Embryonic facial prominence (tissue), 1 donor: ENCODE data around the gene CYP17A1.

Experiments
- DNase-seq: peaks from one replicate; pipeline ENCODE4 v3.0.0-alpha.2; 2016; ENCODE audit errors: extremely low spot score

CYP17A1 gene

DNA sequence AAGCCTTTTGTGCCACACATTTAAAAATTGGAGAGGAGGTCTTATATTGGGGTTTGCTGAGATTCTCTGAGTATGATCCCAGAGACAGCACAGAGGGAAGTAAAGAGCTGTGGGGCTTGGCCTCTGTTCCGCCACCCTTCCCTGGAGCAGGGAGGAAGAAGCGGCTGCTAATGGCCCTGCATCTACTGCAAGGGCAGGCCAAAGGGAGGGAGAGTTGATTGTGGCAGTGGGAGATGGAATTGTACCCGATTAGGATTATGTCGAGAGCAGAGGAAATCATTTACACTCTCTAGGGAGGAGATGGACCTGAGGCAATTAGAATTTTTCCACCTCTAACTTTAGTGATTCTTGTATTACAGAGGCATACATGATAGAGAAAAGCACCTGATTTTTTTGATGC is 28.8 kb downstream of the CYP17A1 start:
- no peak for DNase-seq

DNA sequence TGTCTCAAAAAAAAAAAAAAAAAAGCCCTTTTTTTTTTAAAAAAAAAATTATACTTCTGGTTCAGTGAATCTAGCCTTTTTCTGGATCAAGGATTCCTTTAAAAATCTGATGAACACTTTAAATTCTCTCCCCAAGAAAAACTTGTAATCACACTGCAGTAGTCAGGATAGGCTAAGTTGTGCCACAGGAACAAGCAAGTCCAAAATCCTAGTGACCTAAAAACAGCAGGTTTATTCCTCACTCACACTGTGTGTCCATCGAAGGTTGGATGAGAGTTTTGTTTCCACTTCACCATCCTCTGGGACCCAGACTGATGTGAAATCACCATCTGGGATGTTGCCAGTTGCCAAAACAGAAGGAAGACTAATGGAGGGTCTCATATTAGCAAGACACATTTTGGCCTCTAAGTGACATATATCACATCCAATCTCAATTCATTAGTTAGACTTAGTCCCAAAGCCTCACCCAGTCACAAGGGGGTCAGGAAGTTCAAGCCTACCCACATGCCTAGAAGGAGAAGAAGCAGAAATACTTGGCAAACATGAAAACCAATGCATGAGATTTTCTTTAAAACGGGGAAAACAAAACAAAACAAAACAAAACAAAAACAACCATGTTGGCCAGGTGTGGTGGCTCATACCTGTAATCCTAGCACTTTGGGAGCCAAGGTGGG is 32.7 kb downstream of the CYP17A1 start:
- no peak for DNase-seq

DNA sequence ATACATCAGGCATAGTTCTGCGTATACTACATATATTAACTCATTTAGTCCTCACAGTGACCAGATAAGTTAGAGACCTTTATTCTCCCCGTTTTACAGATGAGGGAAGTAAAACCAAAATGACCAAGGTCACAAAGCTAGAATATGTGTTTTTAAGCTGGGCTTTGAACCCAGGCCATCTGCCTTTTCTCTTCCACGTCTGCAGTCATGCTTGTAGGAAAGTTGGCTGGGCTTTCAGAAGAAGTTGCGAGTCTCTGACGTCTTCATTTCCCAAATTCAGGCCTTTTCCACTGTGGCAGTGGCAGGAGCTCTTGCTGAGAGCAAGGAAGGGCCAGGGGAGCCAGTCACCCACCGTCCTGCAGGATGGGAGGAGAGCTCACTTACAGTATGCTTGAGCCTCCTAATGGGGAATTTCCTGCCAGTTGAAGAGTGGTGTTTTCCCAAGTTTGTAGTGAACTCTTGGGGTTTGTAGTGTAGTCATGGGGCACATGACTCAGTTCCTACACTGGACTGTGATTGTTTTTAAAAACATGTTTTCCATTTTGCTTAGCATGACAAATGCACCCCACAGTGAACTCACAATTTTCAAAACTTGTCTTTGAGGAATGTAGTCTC is 34.2 kb downstream of the CYP17A1 start:
- no peak for DNase-seq

DNA sequence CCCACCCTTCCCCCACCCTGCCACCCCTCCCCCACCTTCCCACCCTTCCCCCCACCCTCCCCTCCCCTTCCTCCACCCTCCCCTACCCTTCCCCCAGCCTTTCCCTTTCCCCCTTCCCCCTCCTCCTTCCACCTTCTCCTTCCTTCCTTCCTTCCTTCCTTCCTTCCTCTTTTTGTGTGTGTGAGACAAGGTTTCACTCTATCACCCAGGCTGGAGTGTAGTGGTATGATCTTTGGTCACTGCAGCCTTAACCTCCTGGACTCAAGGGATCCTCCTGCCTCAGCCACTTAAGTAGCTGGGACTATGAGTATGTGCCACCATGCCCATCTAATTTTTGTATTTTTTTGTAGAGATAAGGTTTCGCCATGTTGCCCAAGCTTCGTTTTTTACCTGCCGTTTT is 35.2 kb downstream of the CYP17A1 start:
- DNase-seq = no peak

DNA sequence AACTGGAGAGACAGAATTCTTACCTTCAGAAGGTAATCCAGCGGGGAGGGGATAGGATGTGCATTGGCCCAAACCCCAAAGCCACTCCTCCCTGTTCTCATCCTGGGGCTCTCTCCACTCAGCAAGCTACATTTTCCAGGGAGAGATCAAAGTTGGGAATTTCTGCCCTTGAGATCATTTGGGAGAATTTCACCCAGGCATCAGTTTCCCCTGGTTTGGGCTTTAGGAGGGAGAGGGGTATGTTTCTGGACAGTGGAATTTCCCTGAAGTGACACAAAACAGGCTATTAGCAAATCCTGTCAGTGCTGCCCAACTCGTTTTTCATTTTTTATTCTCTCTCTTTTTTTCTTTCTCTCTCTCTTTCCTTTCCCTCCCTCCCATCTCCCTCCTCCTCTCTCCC is 35.7 kb downstream of the CYP17A1 start:
- no peak for DNase-seq

DNA sequence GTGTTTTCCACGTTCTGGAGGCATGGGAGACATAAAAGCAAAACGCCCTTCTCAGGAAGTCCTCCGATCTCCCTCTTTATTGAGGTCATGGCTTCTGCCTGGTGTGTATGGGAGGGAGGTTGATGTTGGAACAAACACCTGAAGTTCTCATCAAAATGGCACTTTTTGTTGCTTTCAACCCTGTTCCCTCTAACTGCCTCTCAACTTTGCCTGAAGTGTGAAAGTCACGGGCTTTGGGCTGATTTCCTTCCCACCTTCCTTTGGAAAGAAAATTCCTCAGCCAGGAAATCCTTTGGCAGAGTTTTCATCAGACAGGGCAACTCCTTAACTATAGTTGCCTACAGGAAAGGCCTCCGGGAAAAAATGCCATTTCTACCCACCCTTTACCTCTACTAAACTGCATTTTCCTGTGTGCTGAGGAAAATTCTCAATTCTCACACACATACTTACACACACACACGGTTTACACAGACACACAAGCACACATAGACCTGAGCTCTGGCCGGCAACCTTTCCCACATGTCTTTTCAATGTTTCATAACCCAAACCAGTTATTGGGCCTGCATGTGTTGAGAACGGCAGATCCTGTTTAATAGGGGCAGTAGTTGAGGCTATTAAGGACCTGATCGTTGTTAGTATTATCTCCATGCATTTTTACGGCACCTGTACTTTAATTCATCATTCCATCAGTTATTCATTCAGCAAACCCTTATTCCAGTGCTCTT is 36.4 kb downstream of the CYP17A1 start:
- DNase-seq = no peak

DNA sequence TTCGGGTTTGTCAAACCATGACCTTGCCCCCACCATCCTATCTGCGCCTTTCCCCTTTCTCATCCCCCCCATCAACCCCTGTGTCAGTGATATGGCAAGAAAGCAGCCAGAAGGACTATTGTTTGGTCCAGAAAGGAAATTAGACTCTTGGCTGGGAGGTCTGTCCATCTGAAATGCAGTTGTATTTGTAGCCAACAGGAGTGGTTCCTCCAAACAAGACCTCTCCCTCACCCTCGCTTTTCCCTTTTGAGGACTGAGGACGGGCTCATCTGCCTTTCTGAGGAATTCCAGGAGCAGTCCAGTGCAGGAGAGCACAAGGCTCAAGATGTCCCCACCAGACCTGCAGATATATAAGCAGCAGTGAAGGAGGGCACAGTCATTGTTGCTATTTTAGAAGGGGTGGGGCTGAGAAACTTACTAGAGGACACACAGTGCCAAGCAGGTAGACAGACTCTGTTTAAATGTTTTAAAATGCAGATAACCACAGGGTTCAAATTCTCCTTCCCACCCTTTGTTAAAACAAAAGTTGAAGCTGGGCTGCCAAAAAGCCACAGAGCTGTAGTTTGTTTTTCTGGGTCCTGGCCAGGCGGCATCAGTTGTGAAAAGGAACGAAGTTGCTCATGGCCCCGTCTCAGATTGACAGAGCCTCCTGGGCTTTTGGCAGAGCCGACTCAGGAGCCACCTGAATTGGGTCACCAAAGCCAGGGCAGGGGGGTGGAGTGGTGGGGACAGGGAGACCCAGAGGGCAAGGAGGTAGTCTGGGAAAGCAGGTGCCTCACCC is 37.3 kb downstream of the CYP17A1 start:
- DNase-seq = no peak

DNA sequence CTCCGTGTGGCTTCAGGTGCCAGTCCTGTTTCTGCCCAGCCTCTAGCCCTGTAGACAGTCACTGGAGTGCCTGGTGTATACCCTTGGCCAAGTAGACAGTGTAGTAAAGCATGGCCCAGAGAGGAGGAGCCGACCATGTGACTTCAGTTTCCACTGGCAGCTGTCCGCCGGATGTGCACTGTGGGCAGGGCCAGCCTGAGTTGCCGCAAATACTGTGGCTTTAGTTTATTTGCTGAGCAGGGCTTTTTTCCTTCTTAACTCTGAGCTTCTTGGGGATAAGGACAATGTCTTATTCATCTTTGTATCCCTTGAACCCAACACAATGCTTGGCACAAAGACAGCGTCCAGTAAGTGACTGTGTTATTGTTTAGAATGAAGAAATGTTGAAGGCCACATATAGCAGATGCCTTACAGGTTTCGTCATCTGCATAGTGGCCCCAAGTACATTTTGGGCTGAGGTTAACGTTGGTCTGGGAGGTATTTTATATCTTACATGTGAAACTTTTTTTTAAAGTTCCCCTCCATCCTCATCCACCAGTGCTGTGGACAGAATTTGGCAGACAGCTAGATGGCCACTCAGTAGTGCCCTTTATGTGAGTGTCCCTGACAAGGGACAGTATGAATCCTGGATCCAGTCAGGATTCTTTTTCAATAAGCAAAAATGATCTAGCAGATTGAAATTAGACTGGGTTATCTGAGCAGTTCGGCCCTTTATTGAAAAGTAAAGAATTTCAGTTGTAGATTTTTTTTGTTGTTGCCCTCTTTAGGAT is 40.6 kb downstream of the CYP17A1 start:
- no peak for DNase-seq

DNA sequence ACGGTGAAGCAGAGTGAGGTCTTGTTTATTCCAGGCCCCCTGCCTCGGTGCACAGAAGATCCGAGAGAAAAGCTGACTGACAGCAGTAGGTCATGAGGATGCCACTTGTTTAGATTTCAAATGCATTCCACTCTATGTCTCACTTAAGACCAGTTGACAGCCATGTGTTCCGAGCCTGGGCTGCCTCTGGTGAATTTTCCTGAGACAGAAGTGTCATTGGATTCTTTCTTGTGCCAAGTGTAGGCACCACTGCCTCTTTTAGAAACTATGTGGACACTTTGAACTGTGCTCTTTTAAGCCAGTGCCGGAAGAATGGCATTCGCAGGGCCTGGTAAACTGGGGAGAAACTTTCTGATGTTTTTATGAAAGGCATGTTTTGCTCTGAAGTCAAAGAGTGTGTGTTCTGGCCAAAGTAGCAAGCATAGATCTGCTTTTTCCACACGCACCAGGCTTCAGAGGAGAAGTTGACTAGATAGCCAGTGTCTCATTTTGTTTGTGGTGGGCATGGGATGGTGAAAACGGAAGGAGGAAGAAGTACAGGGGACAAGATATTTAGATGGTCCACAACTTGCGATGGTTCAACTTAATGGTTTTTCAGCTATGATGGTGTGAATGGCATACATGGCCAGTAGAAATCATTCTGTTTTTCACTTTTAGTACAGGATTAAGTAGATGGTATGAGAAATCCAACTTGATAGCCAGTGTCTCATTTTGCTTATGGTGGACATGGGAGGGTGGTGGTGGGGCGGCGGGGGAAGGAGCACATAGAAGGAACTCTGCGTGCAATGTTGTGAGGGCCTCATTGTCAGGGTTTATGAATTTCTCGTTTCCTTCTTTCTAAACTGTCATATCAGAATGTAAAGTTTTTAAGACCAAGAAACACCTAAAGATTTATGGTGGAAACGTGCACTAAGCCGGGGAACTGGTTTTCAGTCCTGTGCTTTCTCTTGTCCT is 41.5 kb downstream of the CYP17A1 start:
- no peak for DNase-seq

DNA sequence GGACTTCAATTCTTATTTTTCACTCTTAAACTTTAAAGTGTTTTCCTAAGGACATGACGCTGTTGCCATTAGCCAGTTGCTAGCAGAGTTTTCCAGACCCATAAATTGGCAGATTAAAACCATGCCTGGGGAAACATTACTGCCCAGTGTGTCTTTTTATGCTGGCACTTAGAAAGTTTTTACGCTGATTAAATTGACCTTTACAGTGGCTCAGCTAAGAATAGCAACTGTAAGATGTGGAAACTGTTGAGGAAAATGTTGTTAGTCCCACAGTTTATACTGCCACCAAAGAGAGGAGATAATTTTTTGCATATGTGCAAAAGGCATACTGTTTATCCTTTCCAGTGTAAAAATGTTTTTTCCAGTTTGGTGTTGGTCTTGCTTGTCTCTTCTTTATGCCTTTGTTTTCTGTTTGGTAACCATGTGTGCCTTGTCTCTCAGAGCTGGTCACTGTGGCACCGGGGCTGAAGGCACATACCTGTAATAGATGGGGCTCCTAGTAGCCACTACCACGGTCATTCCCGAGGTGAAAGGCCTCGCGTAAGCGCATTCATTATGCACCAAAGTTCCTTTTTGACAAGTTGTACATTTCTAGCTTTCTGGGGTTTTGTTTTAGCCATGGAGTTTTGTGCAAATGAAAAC is 45.3 kb downstream of the CYP17A1 start:
- no peak for DNase-seq

DNA sequence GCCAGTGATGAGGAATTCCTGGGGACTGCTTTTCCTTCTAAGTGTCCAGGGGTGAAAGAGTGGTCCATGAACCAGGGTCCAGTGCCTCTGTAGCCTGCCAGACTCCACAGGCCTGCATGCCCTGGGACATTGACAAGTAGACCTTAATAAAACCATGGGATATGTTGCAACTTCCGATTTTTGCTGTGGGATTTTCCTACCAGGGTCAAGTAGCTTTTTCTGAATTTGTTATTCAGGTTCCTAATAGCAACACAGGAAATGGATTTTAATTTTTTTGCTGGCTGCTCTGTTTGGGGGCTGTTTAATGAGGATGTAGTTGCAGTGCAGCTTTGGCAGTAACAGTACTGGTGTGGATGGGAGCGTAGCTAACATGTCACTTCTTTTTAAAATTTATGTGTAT is 51.4 kb downstream of the CYP17A1 start:
- DNase-seq = no peak

DNA sequence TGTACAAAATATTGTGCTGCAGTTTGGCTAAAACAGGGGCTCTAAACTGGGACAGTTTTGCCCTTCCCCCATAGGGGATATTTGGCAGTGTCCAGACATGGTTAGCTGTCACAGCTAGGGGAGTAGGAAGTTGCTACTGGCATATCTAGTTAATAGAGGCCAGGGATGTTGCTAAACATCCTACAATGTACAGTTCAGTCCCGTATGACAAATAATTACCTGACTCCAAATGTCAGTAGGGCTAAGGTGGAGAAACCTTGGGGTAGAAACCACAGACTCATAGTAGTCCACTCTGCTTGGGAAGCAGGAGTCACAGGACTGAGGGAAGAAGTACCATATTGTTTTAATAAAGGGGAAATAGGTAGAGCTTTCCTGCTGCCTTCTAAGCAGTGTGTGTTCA is 53.6 kb downstream of the CYP17A1 start:
- DNase-seq = no peak

DNA sequence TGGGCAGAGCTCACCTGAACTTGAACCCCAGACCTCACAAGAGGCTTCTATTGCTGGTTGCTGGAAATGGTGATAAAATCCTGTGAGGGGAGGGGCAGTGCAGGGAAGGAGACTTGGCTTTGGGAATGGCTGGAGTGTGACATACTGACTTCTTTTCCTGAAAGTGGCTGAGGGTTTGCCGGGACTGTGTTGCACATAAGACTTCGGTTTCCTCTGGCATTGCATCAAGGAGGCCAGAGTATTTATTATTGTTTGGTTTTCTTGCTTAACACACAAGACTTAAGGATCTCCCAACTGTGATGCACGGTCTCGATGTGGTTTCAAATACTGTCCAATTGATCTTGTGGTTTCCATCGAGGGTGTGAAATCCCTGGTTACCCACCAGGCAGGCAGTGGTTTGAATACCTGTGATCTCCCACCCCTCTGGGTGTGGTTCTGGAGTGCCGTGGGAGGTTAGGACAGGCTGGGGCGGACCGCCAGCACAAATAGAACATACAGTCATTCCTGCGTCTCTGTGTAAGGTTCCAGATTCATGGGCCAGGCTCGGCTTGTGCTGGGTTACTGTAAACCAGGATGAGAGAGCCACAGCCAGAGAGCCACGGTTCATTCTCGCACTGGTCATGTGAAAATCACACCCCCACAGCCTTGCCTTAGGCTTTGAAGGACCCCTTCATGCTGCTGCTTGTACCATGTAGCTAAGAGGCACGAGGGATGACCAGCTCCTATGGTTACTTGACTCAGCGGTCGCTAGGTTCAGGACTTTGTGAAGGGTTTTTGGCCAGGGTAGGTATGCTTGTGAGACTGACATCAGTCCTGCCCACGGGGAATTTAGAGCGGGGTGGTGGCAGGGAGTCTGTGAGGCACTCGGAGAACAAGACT is 54.3 kb downstream of the CYP17A1 start:
- no peak for DNase-seq

DNA sequence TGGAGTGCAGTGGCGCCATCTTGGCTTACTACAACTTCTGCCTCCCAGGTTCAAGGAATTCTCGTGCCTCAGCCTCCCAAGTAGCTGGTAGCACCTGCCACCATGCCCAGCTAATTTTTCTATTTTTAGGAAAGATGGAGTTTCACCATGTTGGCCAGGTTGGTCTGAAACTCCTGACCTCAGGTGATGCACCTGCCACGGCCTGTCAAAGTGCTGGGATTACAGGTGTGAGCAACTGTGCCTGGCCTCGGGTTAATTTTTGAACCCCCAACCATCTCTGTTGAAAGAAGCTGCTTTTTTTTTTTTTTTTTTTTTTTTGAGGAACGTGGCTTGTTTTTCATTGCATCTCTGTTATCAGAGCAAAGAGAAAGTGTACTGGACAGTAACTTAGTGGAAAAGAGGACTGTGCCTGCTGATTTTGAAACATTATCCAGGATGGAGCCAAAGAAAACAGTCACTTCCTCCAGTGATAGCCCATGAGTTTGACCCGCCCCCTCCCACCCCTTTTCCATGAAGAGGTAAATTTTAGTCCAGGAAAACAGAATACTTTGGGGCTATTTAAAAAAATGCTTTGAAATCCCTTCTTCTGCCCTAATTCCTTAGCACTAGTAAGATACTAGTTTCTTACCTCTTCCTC is 55.2 kb downstream of the CYP17A1 start:
- DNase-seq = no peak

DNA sequence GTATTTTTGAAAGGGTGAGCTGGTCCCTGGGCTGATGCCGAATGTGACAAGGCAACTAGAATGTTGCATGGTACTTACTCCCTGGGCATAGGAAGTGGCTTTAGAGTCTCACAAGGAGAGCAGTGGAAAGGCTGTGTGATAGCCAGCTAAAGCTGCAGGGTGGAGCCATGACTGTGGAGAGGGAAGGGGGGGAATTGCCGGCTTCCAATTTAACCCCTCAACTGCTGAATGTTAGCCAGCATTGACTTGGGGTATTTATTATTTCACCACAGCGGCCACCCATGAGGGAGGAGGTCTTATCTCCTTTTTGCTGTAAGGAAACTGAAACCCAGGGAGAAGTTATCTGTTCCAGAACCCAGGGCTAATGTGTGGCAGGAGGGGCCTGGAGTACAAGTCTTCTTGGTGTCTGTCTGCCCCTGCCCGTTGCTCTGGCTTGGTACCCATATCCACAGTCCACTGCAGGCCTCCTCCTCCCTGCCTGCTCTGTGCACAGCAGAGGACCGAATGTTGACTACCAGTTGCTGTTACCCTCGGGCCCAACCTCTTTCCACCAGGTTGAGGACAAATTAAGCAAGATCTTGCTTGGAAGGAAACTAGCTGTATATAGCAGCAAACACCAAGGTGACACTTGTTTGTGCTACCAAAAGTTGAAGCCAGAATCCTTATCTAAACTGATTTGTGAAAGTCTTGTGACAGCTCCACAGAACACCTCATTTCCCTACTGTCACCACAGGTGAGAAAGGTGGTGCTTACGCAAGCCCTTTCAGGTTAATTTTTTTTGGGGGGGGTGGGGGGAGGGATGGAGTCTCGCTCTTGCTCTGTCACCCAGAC is 55.9 kb downstream of the CYP17A1 start:
- no peak for DNase-seq
